Stimulated activated CD8-positive, alpha-beta memory T cell treated with anti-CD3 and anti-CD28 coated beads, Interleukin-15, amount 100 ng/mL, for 48 hours (primary cell): ENCODE data around the gene GSTP1.
"Not testable (repeated sequence)": the region's sequence is repeated elsewhere in the genome, so short reads cannot be mapped to it uniquely, and the experiment has no call there.

Experiments
- DNase-seq, 2 donors: peaks; one replicate each; pipeline ENCODE4 v3.0.0-alpha.2; 2020; ENCODE audit warnings: low read depth in 2 of 2

GSTP1 gene

DNA sequence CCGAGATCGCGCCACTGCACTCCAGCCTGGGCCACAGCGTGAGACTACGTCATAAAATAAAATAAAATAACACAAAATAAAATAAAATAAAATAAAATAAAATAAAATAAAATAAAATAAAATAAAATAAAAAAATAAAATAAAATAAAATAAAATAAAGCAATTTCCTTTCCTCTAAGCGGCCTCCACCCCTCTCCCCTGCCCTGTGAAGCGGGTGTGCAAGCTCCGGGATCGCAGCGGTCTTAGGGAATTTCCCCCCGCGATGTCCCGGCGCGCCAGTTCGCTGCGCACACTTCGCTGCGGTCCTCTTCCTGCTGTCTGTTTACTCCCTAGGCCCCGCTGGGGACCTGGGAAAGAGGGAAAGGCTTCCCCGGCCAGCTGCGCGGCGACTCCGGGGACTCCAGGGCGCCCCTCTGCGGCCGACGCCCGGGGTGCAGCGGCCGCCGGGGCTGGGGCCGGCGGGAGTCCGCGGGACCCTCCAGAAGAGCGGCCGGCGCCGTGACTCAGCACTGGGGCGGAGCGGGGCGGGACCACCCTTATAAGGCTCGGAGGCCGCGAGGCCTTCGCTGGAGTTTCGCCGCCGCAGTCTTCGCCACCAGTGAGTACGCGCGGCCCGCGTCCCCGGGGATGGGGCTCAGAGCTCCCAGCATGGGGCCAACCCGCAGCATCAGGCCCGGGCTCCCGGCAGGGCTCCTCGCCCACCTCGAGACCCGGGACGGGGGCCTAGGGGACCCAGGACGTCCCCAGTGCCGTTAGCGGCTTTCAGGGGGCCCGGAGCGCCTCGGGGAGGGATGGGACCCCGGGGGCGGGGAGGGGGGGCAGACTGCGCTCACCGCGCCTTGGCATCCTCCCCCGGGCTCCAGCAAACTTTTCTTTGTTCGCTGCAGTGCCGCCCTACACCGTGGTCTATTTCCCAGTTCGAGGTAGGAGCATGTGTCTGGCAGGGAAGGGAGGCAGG is at the start of gene GSTP1:
GSTP1 (plus strand) TSS at position 566 of the 958 bp plus-strand sequence; CDS start at position 598, 32 bp downstream.
- peak; percentile 81 for DNase-seq

DNA sequence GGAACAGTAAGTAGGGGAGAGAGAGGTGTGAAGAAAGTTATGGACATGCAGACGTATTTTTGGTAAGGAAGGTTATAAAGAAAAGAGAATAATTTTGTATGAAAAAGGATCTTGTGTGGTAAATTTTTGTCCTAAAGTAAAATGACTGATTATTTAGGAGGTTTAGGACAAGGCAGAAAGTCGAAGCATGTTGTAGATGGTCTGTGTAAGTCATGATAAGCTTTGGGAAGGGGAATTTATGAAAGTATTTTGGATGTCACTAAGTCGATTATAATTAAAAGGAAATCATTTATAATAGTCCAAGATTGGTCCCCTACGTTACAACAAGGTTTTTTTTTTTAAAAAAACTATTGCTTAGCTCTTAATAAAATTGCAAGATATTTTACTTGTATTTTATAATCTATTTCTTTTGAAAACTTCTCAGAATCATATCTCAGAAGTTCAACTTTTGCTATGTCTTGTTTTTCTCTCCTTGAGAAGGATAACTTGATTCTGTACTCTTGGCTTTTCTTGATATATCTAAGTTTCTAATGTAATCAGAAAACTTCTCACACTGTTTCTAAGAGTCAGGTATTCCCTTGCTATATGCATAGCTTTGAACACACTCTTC is 49.4 kb upstream of the GSTP1 start:
- no peak for DNase-seq

DNA sequence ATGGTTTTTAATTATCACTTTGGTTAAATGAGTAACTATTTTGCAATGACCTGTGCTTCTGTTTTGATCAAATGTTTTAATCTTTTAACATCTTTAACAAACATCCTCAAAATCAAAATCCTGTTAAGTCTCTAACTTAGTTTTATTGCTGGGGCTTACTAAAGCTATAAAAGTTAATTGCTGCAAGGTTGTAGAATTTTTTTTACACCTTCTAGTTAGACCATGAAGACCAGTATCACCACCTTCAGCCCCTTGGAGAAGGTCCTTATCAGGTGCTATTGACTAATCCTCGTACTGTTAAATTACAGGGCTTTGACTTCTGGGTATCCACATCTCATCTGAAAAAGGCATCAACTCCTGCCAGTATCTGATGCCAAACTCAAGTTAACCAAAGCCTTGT is 48.1 kb upstream of the GSTP1 start:
- DNase-seq, result no peak

DNA sequence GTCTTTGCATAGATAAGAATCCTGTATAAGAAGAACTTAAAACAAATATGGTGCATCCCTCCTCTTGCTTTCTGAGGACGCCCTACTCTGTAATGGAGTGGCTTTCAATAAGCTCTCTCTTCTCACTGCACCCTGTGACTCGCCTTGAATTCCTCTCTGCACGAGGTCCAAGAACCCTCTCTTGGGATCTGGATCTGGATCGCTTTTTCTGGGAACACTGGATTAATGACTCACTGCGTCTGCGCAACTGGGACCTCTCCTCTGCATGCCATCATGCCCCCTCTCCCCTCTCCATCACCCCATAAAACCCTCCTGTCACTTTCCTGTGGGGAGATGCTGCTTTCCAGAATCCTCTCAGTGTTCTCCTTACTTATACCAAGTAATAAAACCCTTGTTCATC is 45.3 kb upstream of the GSTP1 start:
- DNase-seq, result no peak

DNA sequence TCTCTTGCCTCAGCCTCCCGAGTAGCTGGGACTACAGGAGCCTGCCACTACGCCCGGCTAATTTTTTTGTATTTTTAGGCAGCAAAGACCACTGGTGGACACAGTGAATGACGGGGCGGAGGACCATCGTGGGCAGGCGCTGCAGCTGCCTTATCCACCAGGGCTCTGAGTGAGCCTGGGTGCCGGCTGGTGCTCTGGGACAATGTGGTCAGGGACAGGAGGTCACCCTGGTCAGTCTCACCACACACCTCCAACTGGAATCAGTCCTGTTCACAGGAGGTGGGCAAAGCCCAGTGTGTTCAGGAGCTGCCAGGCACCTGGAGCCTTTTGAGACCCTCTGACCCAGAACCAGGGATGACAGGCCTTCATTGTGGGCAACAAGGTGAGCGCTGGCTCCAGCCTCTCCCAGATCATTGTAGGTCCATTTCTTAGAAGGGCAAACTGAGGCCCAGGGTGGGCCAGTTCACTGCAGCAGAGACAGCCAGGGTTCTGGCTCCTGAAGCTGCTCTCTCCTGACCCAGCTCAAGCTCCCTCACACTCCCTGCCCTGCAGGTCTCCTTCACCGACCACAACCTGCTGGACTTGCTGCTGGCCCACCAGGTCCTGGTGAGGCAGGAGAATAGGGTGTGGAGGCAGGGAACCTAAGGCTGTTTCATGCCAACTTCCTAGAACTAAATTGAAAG is 44.6 kb upstream of the GSTP1 start:
- DNase-seq, result no peak

DNA sequence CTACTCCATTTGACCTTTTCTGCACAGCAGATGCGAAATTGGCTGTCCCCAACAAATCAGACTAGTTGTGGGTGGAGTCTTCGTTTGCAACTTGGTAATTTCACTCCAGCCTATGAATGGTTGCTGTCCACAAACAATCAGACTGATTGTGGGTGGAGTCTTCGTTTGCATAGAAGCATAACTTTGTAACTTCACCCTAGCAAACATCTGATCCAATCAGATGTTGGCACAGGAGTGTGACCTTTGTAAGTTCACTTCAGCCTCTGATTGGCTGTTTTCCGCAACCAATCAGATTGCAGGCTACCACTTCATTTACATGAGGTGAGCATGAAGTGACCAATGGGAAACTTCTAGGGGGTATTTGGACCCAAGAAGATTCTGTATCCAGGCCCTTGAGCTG is 44.1 kb upstream of the GSTP1 start:
- no peak for DNase-seq

DNA sequence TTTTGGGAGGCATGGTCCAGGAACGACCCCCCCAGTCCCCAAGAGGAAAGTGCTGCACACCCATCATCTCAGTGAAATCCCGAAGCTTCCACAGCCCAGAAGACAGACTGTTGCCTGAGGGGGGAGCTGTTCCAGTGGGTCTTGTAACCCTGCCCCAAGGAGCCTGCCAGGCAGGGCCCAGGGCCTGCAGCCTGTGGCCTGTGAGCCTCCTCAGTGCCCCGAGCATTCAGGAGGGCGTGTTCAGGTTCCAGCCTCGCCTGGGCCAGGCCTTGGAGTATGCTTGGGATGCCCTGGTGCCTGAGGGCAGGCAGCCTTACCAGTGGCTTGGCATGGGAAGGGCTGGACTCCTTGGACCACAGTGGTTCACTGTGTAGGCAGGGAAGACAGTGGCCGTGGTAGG is 42.4 kb upstream of the GSTP1 start:
- DNase-seq, result no peak

DNA sequence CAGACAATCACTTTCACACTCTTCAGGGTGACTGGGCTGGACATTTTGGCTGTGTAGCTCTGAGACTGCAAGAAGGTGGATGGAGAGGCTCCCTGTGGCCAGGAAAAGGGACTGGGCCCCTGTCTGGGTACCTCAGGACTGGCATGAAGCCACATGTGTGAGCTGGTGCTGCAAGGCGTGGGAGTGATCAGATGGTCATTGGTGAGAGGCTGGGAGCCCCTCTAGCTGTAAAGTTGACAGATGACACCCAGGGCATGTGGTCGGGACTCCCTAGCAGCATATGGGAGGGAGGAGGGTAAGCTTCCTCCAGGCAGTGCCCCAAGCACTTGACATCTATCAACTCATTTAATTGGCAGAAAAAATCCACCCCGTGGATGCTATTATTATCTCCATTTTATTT is 41.4 kb upstream of the GSTP1 start:
- no peak for DNase-seq

DNA sequence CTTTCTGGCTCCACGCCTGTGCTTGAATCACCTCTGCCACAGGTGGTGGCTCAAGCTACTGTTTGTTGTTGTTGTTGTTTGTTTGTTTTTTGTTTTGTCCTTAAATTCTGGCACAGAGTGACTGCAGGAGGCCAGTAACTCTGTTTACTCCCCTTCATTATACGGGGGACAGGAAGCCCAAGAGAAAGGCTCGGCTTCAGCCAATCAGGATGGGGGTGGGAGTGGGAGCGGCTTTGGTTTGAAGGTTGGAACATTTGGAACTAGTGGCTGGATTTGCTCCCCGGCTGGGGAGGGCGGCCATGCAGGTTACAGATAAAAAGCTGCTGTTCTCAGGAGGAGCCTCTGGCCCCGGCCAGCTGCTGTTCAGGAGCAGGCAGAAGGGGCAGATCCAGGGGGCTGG is 40.6 kb upstream of the GSTP1 start:
- no peak for DNase-seq

DNA sequence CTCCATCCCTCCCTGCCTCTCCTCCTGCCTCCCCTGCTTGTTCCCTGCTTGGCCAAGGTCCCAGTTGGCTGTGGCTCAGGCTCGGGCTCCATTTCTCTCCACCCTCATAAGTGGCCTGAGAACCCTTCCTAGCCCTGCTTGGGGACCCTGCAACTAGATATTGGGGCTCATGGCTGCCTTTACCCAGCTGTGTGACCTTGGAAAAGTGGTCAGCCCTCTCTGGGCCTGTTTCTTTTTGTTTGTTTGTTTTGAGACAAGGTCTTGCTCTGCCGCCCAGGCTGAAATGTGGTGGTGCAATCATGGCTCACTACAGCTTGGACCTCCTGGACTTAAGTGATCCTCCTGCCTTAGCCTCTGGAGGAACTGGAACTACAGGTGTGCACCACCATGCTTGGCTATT is 40.0 kb upstream of the GSTP1 start:
- no peak for DNase-seq

DNA sequence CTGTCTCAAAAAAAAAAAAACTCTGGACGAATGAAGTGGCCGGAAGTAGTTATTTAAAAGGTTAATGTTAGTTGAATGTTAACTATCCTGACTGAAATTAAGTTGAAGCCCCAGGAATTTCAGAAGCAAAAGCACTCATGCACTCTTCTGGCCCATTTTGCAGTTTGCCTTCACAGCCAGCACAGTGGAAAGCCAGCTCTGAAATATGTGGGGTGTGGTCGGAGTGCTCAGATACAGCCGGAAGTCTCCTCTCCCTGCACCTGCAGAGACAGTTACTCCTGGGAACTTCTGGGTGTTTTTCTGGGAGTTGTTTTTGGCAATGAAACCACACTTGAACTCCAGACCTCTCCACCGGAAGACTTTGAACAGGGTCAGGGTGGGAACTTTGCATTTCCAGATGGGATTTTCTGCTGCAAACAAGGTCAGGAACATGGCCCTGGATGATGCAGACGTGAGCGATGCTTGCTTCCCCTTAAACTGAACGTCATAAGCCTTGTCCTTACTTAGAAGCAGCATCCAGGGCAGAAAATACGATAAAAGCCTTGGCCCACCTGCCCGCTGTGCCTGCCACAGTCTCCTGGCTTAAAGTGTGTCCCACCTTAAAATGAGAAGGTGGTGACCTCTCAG is 38.9 kb upstream of the GSTP1 start:
- DNase-seq, result no peak

DNA sequence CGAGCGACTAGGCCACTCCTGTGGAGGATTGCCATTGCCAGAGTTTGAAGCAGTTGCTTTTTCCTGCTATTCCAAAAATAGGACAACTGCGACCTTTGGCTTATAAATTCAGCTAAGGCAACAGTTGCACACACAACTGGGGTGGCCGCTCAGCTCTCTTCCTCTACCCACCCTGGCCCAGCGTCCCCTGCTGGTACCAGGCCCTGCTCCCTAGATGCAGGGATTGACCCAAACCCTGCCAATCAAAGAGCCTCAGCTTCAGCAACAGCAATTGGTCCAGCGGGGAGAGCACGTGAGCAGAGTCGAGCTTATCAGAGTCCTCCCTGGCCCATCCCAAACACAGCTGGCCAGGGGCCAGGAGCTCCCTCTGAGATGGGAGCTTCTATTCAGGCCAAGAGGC is 38.3 kb upstream of the GSTP1 start:
- DNase-seq, result no peak

DNA sequence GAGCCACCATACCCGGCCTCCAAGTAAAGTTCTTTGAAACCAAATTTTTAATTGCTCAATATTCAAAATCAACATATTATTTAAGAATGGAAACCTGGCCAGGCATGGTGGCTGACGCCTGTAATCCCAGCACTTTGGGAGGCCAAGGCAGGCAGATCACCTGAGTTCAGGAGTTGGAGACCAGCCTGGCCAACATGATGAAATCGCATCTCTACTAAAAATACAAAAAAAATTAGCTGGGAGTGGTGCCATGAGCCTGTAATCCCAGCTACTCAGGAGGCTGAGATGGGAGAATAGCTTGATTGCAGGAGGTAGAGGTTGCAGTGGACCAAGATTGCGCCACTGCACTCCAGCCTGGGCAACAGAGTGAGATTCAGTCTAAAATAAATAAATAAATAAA is 35.5 kb upstream of the GSTP1 start:
- not testable (repeated sequence) for DNase-seq

DNA sequence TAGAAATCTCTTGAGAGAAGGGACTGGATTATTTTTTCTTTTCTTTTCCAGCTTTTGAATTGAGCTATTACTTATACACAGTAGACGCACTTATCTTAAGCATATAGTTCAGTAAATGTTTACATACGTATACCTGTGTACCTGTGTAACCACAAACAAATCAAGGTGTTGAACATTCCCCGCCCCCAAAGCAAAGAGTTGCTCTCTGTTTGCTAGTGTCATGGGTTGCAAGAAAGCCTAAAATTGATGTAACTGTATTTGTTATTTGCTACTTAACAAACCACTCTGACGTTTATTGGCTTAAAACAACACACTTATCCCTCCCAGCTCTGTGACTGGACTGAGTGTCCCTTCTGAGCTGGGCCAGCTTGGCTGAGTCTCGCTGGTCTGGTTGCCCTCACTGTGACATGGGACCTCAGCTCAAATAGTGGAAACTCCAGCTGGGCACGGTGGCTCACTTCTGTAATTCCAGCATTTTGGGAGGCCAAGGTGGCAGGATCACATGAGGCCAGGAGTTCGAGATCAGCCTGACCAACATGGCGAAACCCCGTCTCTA is 35.0 kb upstream of the GSTP1 start:
- no peak for DNase-seq

DNA sequence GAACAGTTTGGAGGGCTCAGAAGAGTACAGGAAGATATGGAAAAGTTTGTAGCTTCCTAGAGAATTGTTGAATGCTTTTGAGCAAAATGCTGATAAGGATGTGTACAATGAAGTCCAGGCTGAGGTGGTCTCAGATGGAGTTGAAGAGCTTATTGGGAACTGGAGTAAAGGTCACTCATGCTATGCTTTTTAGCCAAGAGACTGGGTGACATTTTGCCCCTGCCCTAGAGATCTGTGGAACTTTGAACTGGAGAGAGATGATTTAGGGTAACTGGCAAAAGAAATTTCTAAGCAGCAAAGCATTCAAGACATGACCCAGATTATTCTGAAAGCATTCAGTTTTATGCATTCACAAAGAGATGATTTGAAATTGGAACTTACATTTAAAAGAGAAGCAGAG is 32.5 kb upstream of the GSTP1 start:
- no peak for DNase-seq

DNA sequence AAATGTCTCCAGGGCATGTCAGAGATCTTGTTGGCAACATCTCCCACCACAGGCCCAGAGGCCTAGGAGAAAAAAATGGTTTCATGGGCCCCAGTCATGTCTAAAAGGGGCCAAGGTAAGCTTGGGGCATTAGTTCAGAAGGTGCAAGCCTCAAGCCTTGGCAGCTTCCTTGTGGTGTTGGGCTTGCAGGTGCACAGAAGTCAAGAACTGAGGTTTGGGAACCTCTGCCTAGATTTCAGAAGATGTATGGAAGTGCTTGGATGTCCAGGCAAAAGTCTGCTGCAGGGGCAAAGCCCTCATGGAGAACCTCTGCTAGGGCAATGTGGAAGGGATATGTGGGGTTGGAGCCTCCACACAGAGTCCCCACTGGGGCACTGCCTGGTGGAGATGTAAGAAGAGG is 31.9 kb upstream of the GSTP1 start:
- DNase-seq, result not testable (repeated sequence)

DNA sequence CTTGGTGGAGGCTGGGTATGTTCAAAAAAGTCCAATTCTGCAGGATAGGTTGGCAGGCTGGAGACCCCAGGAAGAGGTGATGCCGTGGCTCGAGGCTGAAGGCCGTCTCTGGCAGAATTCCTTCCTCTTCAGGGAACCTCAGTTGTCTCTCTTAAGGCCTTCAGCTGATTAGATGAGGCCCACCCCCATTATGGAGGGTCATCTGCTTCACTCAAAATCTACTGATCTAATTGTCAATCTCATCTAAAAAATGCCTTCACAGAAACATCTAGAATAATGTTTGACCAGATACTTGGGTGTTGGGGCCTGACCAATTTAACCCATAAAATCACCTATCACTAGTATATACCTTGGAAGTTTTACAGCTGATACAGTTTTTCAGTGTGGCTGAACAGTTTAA is 27.4 kb upstream of the GSTP1 start:
- no peak for DNase-seq

DNA sequence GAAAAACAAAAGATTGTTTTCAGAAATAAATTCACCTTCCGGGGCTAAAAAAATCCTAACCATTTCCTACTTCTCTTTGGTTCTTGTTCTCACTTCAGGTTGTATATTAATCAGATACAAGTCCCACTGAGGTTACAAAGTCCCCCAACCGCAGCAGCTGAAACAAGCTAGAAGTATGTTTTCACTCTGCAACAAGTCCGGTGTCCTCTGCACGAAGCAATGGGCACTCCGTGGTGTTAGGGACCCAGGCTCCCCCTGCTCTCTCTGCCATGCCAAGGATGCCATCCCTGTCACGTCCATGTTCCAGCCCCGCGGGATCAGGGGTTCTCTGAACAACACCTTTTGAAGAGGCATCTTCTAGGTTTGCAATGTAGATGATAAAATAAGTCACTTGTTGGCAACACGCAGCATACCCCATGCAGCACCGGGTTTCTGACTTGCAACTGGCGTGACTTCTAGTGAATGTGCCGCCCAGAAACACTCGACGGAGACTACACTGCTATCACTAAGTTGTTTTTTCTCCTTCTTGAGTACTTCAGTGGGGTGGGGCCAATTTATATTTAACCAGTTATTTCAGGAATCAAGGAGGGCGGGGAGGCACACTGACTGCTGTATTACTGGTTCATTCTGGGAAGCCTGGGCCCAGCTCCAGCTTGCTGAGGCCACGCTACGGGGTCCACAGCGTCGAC is 25.4 kb upstream of the GSTP1 start:
- DNase-seq, result no peak

DNA sequence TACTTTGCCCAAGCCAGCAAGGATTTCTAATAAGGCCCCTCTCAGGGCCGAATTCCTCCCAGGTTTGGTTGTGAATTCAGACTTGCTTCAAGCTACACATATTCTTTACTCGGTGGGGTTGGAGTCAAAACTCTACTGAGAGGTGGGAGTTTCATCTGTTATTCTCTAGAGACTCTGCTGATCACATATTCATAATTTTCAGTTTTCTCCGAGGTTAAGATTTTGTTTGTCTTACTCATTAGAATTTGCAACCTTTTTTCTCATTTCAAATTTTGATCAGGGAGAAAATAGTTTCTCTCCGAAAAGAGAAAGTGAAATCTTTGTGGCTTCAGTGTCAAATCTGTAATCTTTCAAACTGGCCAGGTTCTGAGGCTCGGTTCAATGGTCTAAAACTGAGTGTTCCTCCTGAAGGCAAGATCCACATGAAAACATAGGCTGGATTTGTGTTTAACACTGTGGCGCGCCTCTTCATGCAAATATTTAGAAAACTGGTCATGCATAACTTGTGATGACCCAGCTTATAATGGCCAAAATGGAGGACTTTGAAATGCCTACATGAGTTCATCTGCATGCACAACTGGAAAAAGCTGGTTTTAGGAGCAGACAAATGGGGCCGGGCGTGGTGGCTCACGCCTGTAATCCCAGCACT is 21.5 kb upstream of the GSTP1 start:
- no peak for DNase-seq

DNA sequence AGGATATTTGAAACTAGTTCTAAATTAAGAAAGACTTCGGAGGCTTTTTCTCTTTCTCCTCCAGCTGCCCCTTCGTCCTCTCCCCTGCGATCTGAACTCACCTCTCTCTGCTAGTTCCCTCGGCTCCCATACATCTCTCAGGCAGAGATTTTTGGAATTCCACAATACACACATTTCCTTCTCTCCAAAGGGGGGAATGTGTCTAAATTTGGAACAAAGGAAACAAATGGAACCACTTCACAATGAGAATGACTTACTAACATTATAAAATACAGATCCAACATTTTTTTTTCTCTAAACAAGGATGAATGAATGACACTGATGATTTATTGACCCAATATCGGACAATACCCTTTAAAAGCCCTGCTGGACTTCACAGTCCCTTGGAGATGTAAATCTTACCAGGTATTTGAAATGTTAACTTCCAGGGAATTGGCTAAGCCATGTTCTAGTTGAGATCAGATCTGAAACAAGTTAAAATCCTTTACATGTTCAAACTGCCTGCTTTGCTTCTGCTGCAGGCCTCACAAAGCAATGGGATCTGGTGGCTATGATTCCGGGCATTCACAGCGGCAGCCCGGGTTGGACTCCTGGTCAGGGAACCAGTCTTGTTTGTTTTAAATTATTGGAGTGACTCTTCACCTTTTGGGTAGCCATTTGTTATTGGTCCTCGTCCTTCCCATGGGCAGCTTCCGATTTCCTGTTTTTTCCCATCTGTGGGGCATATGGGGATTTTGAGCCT is 20.5 kb upstream of the GSTP1 start:
- no peak for DNase-seq
